Pulmonary artery endothelial cell (primary cell): ENCODE data around the gene STIM1. TPM values are rescaled to one million over a fixed set of nuclear protein-coding genes. Genes with fewer than 3 reads are reported as not detected.
"Not testable (repeated sequence)": the region's sequence is repeated elsewhere in the genome, so short reads cannot be mapped to it uniquely, and the experiment has no call there.

Source experiments
- DNase-seq: peaks from one replicate; pipeline ENCODE4 v3.0.0-alpha.2; 2011; ENCODE audit warnings: low read depth, low spot score
- total RNA-seq: library from RNA; depleted of rRNA; stranded (reverse); fragments of >200 nt; gene quantifications from 2 replicates; pipeline ENCODE4 v1.2.3, GENCODE V29; 2014

STIM1 gene
- total RNA-seq, 1 donor from 2014 or later: 23.4 TPM

GRCh38 chr11:3879967-3880542 is 24.6 kb downstream of the STIM1 start:
- DNase-seq: no peak

DNA sequence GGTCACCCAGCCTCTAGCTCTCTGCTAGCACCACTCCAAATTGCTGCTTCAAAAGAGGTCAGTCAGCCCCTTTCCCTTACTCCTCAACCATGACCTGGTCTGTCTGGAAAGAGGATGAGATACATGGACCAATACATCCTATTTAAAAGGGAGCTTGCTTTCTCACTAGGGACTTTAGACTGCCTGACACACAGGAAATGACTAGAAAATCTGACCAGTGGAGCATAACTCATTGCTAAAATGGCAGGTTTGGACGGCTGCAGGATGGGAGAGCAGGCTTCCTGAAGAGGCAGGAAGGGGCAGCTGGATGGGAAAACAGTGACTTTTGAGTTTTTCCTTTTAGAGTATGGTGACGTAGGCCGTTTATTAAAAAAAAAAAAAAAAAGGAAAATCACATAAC is 25.3 kb downstream of the STIM1 start:
- no peak for DNase-seq

DNA sequence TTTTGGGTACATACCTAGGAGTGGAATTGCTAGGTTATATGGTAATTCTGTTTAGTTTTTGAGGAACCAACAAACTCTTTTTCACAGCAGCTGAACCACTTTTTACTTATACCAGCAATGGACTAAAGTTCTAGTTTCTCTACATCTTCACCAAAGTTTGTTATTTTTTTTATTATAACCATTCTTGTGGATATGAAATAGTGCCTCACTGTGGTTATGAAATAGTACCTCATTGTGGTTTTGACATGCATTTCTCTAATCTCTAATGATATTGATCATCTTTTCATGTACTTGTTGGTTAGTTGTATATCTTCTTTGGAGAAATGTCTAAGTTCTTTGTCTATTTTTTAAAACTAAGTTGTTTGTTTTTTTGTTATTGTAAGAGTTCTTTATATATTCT is 27.2 kb downstream of the STIM1 start:
- DNase-seq: no peak

GRCh38 chr11:3885855-3886254 is 30.4 kb downstream of the STIM1 start:
- DNase-seq: no peak

DNA sequence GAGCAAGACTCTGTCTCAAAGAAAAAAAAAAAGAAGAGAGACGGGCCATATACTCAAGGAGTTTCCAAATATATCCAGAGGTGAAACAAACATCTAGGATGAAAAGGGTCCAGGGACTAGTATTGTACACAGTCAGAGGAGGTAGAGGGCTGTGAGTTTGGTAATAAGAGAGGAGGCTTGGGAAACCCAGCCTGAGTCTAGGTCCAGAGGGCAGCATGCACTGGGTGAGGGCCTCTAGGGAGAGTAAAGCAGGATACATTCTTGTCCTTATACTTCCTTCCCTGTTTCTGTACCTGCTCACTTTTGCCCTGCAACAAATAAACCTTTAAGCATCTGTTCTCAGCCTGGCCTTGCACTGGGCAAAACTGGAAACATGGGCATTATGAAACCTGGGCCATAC is 31.5 kb downstream of the STIM1 start:
- DNase-seq: no peak

GRCh38 chr11:3888876-3889275 is 33.4 kb downstream of the STIM1 start:
- no peak for DNase-seq

DNA sequence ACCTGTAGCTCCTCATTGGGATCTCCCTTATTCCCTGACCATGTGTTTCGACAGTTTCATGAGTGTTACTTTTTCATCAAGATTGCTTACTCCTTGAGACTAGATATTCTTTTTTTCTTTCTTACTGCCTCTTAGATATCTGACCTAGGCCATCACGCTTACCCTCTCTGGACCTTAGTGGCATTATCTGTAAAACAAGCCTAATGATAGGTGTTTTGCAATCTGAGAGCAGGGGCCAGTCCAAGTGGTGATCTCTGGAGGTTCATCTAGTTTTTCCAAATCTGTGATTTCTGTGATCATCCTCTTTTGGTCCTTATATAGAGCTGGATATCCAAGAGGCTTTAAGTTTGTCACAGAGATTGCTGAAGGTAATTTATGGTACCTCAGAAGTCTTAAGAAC is 34.5 kb downstream of the STIM1 start:
- no peak for DNase-seq

GRCh38 chr11:3890806-3891205 is 35.3 kb downstream of the STIM1 start:
- DNase-seq: no peak

DNA sequence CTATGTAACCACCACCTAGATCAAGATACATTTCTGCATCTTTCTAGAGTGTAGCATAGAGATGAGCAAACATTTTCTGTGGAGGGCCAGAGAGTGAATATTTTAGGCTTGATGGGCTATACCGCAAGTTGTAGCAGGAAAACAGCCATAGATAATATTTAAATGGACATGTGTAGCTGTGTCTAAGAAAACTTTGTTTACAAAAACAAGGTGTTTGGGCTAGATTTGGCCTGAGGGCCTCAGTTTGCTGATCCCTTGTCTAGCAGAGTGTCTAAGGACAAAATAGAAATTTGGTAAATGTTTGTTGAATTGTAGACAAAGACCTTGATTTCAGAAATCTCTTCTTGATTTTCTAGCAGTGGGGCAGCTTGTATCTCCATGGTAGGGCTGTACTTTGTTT is 36.3 kb downstream of the STIM1 start:
- no peak for DNase-seq

- DNase-seq: no peak
These were observed 36.7 kb downstream of the STIM1 start for GRCh38 chr11:3892156-3892555.

- no peak for DNase-seq
These were observed 37.8 kb downstream of the STIM1 start for GRCh38 chr11:3893311-3893710.

DNA sequence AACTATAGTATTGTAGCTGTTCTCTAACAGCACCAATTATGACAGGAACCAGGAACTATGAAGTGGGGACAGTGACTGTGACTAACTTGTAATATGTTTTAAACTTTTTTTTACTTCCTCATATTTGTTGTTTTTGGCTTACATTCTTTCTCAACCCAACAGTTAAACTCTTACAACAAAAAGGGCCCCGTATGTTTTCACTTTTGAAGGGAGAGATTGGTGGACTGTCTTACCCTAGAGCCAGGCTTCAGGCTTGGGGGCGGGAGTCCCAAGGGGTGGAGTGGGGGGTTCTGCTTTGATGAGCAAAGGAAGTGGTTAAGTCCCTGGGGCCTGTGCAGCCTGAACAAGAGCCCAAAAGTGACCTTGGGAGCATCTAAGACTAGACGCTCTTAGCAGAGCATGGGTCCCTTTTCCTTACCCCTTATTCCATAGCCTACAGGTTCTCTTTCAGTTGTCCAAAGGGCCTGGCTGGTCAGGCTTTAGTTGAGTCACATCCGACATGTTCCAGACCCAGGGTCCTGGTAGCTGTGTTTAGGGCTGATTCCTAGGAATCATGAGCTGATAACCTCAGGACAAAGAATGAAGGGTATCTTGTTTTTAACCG is 38.8 kb downstream of the STIM1 start:
- no peak for DNase-seq

DNA sequence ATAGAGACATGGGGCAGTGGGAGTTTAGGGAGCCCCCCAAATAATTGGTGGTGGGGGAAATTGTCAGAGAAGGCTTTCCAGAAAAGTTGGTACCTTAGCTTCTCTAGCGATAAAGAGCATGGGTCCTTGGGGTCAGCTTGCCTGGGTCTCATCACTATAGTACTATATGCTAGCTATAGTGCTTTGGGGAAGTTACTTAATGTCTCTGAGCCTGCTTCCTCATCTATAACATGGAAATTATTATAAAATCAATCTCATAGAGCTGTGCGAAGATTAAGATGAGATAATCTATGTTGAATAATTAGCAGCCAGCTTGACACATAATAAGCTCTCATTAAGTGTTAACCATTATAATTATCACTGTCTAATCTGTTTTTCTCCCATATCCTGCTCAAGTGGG is 41.2 kb downstream of the STIM1 start:
- no peak for DNase-seq

DNA sequence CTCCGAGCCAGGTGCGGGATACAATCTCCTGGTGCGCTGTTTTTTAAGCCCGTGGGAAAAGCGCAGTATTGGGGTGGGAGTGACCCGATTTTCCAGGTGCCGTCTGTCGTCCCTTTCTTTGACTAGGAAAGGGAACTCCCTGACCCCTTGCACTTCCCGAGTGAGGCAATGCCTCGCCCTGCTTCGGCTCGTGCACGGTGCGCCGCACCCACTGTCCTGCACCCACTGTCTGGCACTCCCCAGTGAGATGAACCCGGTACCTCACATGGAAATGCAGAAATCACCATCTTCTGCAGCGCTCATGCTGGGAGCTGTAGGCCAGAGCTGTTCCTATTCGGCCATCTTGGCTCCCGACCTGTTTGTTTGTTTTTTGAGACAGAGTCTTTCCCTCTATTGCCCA is 44.8 kb downstream of the STIM1 start:
- DNase-seq: not testable (repeated sequence)

DNA sequence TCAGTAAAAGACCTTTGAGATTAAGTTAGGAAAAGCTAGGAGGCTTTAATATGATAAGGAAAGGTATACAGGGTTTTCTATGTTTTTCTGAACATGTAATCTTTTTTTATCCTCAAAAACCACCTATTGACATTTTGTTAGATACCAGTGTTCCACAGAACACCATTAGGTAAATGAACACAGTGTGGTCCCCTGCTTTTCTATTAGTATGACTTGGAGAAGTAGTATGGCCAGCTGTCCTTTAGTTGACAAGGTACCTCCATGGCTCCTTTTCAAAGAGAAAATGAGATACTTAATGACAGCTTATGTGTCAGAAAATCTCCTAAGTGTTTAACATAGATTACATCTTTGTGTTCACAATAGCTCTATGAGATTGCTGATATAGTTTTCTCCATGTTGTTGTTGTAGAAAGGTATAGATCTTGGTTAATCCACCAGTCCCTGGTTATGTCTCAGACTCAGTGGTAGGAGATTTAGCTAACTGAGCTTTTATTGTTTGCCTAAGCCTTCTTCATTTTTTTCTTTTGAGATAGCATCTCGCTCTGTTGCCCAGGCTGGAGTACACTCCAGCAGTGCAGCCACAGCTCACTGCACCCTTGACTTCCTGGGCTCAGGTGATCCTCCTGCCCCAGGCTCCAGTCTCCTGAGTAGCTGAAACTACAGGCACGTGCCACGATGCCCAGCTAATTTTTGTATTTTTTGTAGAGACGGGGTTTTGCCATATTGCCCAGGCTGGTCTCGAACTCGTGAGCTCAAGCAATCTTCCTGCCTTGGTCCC is 46.0 kb downstream of the STIM1 start:
- DNase-seq: no peak

DNA sequence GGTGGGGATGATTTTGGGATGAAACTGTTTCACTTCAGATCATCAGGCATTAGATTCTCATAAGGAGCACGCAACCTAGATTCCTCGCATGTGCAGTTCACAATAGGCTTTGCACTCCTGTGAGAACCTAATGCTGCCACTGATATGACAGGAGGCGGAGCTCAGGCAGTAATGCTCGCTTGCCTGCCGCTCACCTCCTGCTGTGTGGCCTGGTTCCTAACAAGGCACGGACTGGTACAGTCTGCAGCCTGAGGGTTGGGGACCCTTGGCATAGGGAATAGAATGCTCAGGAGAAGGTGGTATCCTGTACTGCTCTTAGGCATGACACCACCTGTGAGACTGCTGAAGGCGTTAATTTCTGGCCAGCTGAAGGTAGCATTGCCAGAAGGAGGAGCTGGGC is 47.0 kb downstream of the STIM1 start:
- no peak for DNase-seq

DNA sequence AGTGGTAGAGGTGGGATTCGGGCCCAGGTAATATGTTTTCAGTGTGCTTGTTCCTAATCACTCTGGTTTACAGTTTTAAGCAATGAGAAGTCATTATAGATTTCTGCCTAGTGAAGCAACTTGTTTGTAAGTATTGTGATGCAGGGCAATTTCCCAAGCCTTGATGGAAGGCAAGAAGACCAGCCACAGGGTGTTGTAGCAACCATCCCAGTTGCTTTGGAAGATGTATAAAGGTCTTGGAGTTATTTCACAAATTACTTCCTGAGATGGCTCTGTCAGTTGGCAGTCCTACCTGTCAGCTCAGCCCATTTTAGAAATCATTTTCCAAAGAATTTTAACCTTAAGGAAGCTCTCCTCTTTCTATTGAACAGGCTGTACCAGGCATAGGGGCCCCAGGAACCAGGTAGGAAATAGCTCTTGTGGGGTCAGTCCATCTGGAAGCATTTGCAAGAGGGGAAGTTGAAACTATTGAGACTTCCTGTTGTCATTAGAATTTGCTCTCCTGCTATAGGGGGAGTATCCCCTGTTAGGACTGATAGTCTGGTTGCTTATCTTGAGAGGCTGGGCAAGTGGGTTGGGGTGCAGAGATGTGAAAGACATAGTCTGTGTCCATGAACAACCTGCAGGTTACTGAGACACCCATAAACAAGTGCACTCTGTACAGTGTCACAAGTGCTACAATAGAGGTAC is 47.9 kb downstream of the STIM1 start:
- no peak for DNase-seq

GRCh38 chr11:3904228-3904627 is 48.8 kb downstream of the STIM1 start:
- no peak for DNase-seq

DNA sequence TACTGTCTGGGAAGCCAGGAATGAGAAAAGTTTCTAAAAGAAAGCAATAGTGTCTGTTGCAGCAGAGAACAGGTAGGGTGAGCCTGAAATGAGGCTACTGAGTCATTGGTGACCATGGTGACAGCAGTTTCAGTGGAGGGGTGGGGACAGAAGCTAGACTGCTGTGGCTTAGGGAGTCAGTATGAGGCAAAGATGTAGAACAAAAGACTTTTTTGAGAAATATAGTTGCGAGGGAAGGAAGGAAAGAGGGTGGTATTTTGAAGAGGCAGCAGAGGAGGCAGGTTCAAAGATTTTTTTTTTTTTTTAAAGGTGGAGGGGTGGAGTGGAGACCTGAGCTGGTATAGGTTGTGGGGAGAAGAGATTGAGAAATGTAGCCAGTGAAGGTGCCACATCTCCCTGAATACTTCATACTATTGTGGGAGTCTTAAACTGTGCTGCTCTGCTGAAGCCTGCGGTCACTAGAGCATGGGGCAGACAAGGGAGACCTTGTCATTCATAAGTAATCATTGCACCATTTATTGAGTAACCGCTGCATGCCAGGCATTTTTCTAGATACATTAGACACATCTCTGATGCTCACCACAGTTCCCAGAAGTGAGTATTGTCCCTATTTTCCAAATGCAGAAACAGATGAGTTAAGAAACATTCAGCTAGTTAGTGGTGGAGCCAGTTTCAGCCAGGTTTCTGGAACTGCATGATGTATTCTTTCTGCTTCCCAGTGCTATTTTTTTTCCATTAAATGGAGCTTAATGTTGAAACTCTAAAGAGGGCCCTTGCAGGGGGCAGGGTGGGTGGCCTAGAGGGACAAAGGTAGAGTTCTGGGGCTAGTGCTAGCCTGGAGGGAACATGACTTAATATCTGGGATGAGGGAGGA is 49.9 kb downstream of the STIM1 start:
- no peak for DNase-seq

DNA sequence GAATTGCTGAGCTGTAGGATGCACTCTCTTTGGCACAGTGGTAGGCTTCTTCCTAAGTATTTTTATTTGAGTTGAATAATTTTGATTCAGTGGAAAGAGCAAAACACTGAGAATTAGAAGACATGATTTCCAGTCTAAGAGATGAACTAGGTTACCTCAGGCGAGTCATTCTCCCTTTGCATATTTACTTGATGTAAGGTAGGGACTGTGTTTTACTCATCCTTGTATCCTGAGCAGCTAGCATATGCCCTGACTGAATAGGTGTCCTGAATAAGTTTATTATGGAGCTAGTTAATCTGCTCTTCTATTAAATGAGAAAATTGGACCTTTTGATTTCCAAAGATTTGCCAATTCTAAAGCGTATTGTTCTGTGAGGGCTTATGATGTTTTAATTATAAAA is 50.7 kb downstream of the STIM1 start:
- no peak for DNase-seq

DNA sequence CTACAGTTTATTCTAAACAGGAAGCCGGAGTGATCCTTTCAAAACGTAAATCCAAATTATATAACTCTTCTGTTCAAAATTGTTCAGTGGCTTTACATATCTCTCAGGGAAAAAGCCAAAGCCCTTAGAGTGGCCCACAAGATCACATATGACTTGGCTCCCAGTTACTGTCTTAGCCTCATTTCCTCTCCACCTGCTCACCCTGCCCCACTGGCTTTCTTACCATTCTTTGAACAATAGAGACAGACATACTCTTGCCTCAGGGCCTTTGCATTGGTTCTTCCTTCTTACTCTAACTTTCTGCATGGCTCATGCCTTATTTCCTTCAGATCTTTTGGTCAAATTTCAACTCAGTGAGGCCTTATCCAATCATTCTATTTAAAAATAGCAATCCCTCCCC is 52.1 kb downstream of the STIM1 start:
- no peak for DNase-seq
